NCI-H2081 (cell line): ENCODE data around the gene PSMB4.
A peak's percentile ranks its signal among the peaks of the same experiment; 100 is the strongest.
"Not testable (repeated sequence)": the region's sequence is repeated elsewhere in the genome, so short reads cannot be mapped to it uniquely, and the experiment has no call there.

Experiments used
- DNase-seq, 2 experiments: peaks; one replicate each; lab custom pipeline; 2025; lab: John Stamatoyannopoulos, UW

Gene PSMB4

DNA sequence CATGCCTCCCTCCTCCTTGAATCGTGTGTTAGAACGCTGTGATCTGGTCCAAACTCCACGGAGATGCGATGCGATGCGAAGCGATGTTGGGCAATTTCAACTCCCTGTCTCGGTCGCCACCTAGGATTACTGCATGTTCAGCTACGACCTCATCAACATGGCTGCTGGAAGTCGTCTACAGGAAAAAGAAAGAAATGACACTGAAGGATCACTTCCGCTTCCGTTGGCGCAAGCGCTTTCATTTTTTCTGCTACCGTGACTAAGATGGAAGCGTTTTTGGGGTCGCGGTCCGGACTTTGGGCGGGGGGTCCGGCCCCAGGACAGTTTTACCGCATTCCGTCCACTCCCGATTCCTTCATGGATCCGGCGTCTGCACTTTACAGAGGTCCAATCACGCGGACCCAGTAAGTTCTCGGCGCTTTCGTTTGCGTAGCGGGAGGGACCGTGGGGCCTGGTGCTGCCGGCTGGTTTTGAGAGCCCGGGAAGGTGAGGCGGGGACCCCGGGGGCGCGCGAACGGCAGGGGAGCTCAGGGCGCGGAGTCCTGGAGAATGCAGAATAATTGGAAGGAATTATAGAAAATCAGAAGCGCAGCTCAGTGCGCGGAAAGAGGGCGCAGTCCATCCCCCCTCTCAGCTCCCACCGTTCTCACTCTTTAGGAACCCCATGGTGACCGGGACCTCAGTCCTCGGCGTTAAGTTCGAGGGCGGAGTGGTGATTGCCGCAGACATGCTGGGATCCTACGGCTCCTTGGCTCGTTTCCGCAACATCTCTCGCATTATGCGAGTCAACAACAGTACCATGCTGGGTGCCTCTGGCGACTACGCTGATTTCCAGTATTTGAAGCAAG, at the start of gene PSMB4:
TSS of gene PSMB4 (plus strand) at position 250 of the 848 bp plus-strand sequence. CDS start at position 265, 15 bp downstream.
- DNase-seq, result peak; percentile 88 to 97

DNA sequence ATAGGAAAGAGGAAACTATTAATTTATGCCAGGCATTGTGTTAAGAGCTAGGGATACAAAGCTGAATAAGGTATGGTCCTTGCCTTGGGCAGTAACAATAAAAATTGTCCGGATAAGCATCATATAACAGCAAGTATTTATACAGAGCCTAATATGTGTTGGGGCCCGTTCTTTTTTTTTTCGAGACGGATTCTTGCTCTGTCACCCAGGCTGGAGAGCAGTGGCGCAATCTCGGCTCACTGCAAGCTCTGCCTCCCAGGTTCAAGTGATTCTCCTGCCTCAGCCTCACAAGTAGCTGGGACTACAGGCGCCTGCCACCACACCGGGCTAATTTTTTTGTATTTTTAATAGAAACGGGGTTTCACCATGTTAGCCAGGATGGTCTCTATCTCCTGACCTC, 49.0 kb upstream of the PSMB4 start:
- DNase-seq, result not testable (repeated sequence)

DNA sequence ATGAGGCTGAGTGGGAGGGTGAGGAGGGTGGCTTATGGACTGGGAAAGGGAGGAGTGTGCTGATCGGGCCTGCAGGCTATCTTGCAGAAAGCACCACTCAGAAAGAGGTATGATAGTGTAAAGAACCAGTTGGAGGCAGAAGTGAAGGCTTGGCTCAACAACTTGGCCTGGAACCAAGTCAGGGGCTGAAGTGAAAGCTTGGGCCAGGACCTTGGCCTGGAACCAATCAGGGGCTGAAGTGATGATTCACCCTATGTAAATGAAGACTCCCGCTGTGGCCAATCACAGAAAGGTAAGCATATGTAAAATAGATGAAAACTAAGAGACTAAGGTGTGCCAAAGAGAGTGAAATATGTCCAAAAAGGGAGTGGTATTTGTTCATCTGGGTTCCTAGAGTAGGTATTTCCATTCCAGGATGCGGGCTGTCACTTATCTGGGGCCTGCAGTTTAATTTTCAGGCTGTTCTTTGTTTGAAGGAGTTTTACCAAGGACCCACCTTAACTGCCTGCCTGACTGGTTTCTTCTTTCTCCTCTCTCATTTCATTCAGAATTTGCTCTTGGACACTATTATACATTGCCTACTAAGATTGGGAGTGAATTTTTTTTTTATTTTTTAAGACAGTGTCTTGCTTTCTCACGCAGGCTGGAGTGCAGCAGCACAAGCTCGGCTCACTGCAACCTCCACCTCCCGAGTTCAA, 47.2 kb upstream of the PSMB4 start:
- DNase-seq, result no peak

DNA sequence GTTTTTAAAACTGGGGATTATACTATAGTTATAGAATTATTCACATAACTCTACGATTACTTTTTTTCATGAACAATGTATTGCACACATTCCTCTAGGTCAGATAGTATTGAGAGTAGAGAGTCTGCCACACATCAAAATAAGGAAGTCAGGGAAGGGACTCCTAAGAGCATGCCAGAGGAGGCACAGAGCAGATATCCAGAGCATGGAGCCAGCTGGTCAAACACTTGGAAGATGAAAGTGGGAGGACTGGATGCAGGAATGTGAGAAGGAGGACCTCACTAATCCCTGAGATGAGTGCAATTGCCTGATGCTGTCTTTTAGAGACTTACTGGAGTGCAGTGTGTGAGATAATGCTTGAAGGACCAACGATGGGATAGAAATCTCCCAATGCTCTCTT, 42.7 kb upstream of the PSMB4 start:
- DNase-seq, result no peak

DNA sequence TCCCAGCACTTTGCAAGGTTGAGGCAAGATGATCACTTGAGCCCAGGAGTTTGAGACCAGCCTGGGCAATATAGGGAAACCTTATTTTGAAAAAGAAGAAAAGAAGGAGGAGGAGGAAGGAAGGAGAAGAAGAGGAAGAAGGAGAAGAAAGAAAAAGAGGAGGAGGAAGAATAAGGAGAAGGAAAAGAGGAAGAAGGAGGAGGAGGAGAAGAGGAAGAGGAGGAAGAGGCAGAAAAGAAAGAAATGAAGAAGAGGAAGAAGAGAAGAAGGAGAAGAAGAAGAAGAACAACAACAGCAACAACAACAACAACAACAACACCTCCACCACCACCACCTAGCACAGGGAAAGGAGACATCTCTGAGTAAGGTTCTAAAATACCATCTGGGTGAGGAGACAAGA, 37.5 kb upstream of the PSMB4 start:
- DNase-seq, result no peak

DNA sequence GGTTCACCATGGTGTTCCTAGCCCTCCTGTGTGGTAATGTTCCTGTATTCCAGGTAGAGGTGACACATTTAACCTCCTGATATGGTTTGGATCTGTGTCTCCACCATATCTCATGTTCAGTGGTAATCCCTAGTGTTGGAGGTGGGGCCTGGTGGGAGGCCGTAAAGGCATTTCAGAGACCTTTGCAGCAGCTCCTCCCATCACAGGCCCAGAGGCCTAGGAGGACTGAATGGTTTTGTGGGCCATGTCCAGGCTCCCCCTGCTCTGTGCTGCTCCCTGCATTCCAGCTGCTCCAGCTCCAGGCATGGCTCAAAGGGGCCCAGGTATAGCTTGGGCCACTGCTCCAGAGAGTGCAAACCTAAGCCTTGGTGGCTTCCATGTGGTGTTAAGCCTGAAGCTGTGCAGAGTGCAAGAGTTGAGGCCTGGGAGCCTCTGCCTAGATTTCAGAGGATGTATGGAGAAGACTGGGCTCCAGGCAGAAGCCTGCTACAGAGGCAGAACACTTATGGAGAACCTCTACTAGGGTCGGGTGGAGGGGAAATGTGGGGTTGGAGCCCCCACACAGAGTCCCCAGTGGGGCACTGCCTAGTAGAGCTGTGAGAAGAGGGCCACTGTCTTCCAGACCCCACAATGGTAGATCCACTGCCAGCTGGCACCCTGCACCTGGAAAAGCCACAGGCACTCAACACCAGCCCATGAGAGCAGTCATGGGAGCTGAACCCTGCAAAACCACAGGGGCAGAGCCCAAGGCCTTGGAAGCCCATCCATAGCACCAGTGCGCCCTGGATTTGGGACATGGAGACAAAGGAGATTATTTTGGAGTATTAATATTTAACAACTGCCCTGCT, 36.8 kb upstream of the PSMB4 start:
- DNase-seq, result no peak

DNA sequence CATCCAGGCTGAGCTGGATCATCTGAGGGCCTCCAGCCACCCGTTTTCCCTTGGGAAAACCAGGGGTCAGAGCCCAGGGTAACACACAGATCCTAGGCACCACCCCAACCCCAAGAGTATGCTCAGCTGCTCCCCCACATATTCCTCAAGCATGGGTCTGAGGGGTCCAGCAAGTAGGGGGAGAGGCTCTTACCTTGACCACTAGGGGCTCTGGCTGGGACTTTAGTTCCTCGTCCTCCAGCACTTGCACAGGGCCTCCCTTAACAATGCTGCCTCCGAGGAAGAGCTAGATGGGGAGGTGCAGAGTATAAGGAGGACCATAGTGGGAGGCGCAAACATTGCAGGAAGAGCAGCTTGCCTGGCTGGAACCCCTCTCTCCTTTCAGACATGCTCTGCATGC, 34.4 kb upstream of the PSMB4 start:
- no peak for DNase-seq

DNA sequence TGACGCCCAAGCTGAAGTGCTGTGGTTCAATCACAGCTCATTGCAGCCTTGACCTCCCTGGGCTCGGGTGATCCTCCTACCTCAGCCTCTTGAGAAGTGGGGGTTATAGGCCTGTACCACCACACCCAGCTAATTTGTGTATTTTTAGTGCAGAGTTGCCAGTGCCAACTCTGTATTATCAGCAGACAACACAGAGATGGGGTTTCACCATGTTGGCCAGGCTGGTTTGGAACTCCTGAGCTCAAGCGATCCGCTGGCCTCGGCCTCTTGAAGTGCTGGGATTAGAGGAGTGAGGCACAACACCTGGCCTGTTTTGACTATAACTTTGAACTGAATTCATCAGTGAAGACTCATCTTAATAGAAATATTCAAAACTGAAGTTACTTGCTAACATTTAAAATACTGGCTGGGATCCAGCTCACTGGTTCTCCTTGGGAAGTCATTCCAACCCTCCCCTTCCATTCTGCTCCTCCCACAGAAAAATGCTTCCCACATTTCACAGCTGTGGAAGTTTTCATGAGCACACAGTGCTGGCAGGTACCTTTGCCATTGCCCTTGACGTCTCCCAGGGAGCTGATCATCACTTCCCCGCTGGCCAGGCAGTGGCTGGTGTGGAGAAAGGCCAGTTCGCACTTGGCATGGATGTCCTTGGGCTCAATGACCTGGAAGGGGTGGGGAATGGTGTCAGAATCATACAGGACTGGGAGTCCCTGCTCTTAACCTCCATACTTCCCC, 31.5 kb upstream of the PSMB4 start:
- no peak for DNase-seq

DNA sequence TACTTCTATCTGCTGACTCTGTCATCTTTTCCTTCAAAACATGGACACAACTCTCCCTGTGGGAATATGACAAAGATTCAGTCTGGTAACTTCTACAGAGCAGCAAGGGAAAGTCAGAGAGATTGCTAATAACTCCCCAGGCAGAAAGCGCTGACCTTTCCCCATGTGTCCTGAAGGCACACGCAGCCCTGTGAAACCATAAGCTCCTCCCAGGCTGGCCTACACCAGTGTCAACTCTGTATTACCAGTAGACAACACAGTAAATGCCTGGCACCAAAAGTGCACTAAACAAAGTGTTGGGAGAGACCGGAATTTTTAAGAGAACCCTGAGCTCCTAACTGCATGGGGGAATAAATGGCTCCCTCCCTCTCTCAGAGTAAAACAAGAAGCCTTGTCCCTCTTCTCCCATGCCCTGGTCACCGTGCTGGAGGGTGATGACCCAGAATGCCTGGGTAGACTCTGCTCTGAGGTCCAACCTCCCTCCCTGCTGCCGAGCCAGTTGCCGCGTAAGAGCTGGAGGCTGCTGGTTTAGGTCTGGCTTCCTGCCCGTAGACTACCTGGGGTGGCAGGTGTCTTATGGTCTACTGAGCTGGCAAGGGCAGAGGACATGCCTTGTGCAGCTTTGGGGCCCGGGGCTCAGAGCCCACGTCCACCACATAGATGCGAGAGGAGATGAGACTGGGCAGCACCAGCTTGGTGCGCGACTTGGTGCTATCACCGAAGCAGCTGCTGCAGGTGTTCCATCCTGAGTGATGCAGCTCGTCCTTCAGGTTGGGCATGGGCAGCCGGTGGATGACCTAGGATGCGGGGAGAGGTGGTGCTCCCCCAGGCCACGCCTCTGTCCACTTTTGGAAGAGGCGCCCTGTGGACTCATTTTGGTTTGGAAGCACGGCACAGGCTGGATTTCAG, 30.7 kb upstream of the PSMB4 start:
- peak; percentile 78 to 89 for DNase-seq

DNA sequence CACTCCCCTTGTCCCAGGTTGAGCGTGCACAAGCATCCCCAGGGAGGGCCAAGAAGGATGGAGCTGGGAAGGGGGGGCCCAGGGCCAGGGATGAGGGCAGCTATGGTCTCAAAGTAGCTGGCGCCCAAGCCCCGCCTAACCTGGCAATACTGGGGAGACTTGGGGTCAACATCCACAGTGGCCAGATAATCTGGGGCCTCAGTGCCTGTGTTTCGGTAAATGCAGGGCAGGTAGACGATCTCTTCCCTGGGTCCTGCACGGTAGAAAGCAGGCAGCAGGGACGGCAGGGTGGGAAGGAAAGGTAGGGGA, 30.1 kb upstream of the PSMB4 start:
- no peak for DNase-seq

DNA sequence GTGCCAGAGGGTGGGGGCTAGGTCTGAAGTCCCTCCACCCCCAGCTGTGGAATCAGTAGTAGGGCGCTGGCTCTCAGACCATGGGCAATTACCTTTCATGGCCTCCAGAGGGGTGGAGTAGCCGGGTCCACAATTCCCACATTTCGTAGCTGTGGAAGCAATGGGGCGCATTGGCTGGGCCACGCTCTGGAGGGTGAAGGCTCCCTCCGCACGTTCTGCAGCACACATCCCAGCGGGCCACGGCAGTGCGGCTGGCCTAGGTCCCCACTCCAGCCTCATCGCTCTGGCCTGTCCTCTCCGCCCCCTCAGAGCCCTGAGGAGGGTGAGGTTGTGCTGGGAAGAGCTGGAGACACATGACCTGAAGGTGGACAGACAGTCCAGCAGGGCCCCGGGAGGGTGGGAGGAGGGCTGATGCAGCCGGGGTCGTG, 29.7 kb upstream of the PSMB4 start:
- DNase-seq, result no peak

DNA sequence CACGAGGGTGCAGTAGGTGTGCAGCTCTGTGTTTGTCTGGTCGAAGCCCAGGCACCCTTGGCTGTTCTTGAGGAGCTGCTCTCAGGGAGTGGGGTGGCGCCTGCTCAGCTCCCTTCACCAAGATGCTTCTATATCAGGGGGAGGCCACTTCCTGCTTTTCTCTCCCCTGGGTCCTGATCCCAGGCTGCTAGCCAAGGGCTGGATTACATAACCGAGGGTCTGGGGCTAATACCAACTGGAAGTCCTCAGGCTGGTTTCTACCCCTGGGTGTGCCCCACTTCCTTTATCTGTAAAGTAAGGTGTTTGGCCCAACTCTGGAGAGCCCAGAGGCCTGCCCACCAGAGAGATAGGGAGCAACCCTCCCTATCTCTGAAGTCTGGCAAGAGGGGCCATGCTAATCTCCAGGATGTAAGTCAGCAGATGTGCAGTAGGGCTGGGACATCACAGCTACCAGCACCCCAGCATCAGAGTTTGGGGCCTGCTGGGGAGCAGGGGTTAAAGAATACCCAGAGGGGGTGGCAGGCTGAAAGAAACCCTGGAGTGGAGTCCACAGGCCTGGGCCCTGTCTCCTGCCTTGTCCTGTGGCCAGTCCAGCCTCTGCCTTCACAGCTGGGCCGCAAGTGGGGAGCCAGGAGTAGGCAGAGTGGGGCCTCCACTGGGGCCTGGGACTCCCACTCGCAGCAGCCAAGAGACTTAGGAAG, 29.0 kb upstream of the PSMB4 start:
- DNase-seq, result no peak

DNA sequence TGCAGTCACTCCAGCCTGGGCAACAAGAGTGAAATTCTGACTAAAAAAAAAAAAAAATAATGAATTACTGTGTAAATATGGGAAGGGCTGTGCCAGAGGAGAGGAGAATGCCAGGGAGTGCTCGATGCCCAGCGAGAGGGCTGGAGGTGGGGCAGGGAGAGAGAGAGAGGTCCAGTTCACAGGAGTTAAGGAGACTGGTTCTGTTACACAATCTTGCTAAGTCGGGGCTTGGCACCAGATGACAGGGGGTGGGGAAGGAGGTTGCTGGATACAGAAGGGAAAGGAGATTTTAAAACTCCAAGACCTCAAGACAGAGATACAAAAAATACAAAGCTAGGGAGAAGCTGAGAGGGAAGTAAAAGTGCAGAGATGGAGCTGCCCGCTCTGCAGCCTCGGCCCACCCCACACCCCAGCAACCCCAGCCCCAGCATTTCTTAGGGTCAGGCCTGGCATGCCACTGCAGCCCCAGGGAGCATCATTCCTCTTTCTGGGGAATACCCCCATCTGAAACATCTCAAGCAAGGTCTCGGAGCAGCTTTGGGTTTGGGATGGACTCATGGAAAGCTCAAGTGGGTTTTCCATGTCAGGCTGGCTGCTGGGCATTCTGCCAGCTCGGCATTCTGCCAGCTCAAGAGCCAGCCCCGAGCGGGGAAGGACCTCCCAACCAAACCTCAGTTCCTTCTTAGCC, 27.9 kb upstream of the PSMB4 start:
- peak; percentile 78 to 91 for DNase-seq

DNA sequence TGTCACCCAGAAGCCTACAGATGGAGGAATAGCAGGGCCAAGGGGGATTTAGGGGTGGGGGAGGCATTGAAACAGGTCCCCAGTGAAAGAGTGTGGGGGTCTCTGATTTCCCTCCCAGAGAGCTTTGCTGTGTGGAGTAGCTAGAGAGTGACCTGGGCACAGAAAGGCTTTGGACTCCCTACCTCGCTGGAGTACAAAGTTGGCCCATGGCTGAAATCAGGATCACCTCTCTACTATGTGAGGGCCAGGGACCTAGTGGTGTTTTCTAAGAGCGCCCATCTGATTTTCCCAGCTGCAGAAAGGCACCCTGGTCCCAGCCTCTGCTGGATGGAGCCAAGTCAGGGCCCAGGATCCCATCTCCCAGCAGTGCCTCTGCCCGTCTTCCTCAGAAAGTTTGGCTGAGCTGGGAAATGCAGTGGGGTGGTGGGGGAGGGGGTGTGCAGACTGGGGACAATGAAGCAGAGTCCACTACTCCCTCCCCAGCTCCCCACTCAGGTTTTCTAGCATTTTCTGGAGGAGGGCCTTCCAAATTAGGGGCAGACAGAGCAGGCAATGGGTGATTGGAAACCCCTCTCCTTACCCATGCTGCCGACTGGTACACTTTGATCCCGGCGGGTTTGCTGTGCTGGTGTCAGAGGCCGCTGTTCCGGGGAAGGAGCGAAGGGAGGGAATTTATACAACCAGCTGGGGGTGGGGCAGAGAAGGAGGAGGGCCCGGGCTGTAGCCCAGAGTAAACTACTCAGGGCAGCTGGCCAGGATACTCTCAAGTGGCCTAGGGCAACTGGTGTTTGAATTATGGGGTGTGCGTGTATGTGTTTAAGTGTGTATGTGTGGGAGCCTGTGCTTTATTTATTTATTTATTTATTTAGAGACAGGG, 27.1 kb upstream of the PSMB4 start, which contains the start of gene SELENBP1:
TSS of gene SELENBP1 (minus strand) at position 648 of the 877 bp plus-strand sequence. CDS start at position 584, 64 bp downstream.
- peak; percentile 91 to 92 for DNase-seq

DNA sequence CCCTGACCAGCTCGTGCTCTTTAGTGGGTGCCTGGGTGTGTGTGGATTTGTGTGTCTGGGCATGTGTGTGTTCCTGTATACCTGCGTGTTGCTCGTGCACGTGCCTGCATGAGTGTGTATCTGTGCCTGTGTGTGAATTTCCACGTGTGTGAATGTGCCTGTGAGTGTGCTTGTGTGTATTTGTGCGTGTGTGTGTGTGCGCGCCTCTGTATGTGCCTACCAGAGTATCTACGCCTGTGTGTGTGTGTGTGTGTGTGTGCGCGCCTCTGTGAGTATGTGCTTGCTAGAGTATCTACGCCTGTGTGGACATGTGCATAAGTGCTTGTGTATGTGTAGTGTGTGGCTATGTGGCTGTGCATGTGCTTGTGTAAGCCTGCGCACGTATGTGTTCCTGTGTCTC, 26.2 kb upstream of the PSMB4 start:
- DNase-seq, result no peak

DNA sequence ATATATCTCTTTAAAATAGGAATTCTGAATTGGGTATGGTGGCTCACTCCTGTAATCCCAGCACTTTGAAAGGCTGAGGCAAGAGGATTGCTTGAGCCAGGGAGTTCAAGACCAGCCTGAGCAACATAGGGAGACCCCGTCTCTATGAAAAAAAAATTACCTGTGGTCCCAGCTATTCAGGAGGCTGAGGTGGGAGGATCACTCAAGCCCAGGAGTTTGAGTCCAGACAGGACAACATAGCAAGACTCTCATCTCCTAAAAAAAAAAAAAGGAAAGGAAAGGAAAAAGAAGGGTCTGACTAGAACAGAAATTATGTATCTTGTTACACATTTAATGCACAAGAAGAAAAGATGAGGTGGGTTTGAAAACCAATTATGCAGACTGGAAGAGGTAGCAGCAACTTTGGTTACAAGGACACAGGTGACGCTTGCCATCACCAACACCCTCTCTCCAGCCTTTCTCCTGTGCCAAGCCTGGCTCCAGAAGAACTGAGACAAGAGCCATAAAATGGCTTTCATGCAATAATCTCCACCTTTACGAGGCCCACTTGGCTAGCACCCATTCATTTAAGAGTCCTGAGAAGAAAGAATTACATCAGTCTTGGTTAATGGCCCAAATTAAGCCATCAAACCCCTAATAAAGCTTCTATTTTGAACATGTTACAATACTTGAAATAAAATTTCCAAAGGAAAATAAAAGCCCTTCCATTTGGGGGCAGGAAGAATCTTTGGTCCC, 22.1 kb upstream of the PSMB4 start:
- no peak for DNase-seq

DNA sequence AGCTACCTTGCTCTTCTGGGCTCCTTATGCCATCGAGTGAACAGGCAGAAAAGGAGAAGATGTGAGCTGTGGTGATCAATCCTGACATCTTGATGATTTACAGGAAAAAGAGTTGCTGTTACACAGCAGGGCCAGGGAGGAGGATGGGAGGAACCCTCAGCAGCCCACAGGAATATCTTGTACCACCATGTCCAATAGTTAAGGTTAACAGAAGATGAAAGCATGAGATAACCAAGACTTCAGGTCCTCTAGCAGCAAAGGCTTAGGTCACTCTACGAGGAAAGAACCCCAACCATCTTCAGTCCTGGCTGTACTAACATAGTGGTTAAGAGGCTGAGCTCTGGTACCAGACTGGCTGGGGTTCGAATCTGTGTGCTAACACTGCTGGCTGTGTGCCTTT, 14.8 kb upstream of the PSMB4 start:
- no peak for DNase-seq

DNA sequence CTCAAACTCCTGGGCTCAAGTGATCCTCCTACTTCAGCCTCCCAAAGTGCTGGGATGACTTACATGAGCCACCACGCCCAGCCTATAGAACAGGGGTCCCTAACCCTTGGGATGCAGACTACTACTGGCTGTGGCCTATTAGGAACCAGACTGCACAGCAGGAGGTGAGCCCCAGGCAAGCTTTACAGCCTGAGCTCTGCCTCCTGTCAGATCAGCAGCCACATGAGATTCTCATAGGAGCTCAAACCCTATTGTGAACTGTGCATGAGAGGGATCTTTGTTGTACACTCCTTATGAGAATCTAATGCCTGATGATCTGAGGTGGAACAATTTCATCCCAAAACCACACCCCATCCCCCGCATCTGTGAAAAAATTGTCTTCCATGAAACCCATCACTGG, 13.4 kb upstream of the PSMB4 start:
- no peak for DNase-seq
